Large intestine (tissue), 3 donors: ENCODE data around the gene DMXL1. TPM values are rescaled to one million over a fixed set of nuclear protein-coding genes. Genes with fewer than 3 reads are reported as not detected.

ENCODE experiments used
- DNase-seq, 2 donors: peaks; one replicate each; pipeline versions ENCODE4 v3.0.0 to v3.0.0-alpha.2; 2013
- H3K27ac ChIP-seq: one replicate; pipeline ENCODE4 v1.5.1; 2013; ENCODE audit warnings: low read length
- H3K27me3 ChIP-seq: 2 replicates; pipeline ENCODE4 v1.6.1; 2013; ENCODE audit warnings: low read length; ENCODE audit not compliant: control insufficient read depth, insufficient read depth
- H3K36me3 ChIP-seq: 2 replicates; pipeline ENCODE4 v1.6.1; 2013; ENCODE audit warnings: low read length; ENCODE audit not compliant: control insufficient read depth, insufficient read depth
- H3K4me1 ChIP-seq: one replicate; pipeline ENCODE4 v1.6.1; 2013; ENCODE audit warnings: low read length; ENCODE audit not compliant: control insufficient read depth, insufficient read depth
- H3K4me3 ChIP-seq: one replicate; pipeline ENCODE4 v1.5.1; 2013; ENCODE audit warnings: low read length
- H3K9me3 ChIP-seq: one replicate; pipeline ENCODE4 v1.6.1; 2013; ENCODE audit warnings: mild to moderate bottlenecking, low read depth, low read length, moderate library complexity; ENCODE audit not compliant: control insufficient read depth
- whole genome bisulfite sequencing: methylation state at CpG from one replicate; pipeline ENCODE4 v1.1.5; 2013; ENCODE audit warnings: low lambda C conversion rate; ENCODE audit not compliant: insufficient coverage; 5-methylcytosine and 5-hydroxymethylcytosine counted together
- polyA plus RNA-seq: library from polyadenylated mRNA; unstranded; fragments of 120-200 nt; gene quantifications from one replicate; pipeline ENCODE4 v1.2.1, GENCODE V29; 2013

Gene DMXL1
- polyA plus RNA-seq, 1 donor, result 27.7 TPM

GRCh38 chr5:119036101-119036762 is 34.7 kb upstream of the DMXL1 start:
- no peaks in the 10 kb centered on the region for H3K27me3 ChIP-seq
- H3K27ac ChIP-seq, result no peak overlapping the region
- H3K4me3 ChIP-seq, result no peak overlapping the region
- 40% methylated on average over 1 of the region's 8 CpGs for WGBS
- H3K9me3 ChIP-seq, result no peaks in the 10 kb centered on the region
- H3K4me1 ChIP-seq, result no peaks in the 10 kb centered on the region
- H3K36me3 ChIP-seq, result no peaks in the 10 kb centered on the region
- no peak for DNase-seq

- Histone ChIP-seq H3K4me1 (no peaks in the 10 kb centered on the region), H3K27me3 (no peaks in the 10 kb centered on the region), H3K9me3 (no peaks in the 10 kb centered on the region), H3K27ac (no peak overlapping the region), H3K4me3 (no peak overlapping the region), H3K36me3 (no peaks in the 10 kb centered on the region)
- DNase-seq, result no peak
- 100% methylated on average over 1 of the region's 16 CpGs for WGBS
These were observed 33.2 kb upstream of the DMXL1 start for GRCh38 chr5:119037496-119038215.

- no peaks in the 10 kb centered on the region for H3K36me3 ChIP-seq
- H3K4me3 ChIP-seq, result no peak overlapping the region
- H3K9me3 ChIP-seq, result no peaks in the 10 kb centered on the region
- H3K27me3 ChIP-seq, result no peaks in the 10 kb centered on the region
- no peak for DNase-seq
- no peak overlapping the region for H3K27ac ChIP-seq
- WGBS, result 100% methylated on average over 1 of the region's 2 CpGs
- H3K4me1 ChIP-seq, result peaks cover 5% of the 10 kb centered on the region
These were observed 22.6 kb upstream of the DMXL1 start for GRCh38 chr5:119048246-119048645.

GRCh38 chr5:119049824-119050449 is 20.9 kb upstream of the DMXL1 start:
- no peak overlapping the region for H3K4me3 ChIP-seq
- no peaks in the 10 kb centered on the region for H3K27me3 ChIP-seq
- WGBS, result 100% methylated on average over 1 of the region's 7 CpGs
- H3K9me3 ChIP-seq, result no peaks in the 10 kb centered on the region
- H3K4me1 ChIP-seq, result peaks cover 5% of the 10 kb centered on the region
- no peak overlapping the region for H3K27ac ChIP-seq
- no peaks in the 10 kb centered on the region for H3K36me3 ChIP-seq
- peak; percentile 29 to 43 for DNase-seq

- H3K36me3 ChIP-seq, result no peaks in the 10 kb centered on the region
- no peak overlapping the region for H3K27ac ChIP-seq
- no peak overlapping the region for H3K4me3 ChIP-seq
- H3K4me1 ChIP-seq, result peaks cover 5% of the 10 kb centered on the region
- H3K9me3 ChIP-seq, result no peaks in the 10 kb centered on the region
- 100% methylated on average over 1 of the region's 2 CpGs for WGBS
- no peaks in the 10 kb centered on the region for H3K27me3 ChIP-seq
- no peak for DNase-seq
These were observed 16.8 kb upstream of the DMXL1 start for GRCh38 chr5:119054101-119054500.

- no peaks in the 10 kb centered on the region for H3K36me3 ChIP-seq
- WGBS, result no CpG with 5 or more reads among the region's 2 CpGs
These were observed 15.6 kb upstream of the DMXL1 start for GRCh38 chr5:119055294-119055693.

GRCh38 chr5:119058979-119059529 is 11.8 kb upstream of the DMXL1 start:
- no peak for DNase-seq

More at GRCh38 chr5:119055294-119055693, 15.6 kb upstream of the DMXL1 start:
- Histone ChIP-seq H3K27ac (no peak overlapping the region), H3K27me3 (no peaks in the 10 kb centered on the region), H3K4me1 (no peaks in the 10 kb centered on the region), H3K4me3 (no peak overlapping the region), H3K9me3 (no peaks in the 10 kb centered on the region)
- DNase-seq, result no peak

GRCh38 chr5:119059740-119060255 is 11.1 kb upstream of the DMXL1 start:
- DNase-seq, result no peak
- H3K27me3 ChIP-seq, result no peaks in the 10 kb centered on the region
- H3K27ac ChIP-seq, result no peak overlapping the region
- no peaks in the 10 kb centered on the region for H3K4me1 ChIP-seq
- H3K9me3 ChIP-seq, result no peaks in the 10 kb centered on the region
- H3K4me3 ChIP-seq, result no peak overlapping the region
- H3K36me3 ChIP-seq, result no peaks in the 10 kb centered on the region

More at GRCh38 chr5:119058979-119059529, 11.8 kb upstream of the DMXL1 start:
- Histone ChIP-seq H3K36me3 (no peaks in the 10 kb centered on the region), H3K4me1 (no peaks in the 10 kb centered on the region), H3K27ac (no peak overlapping the region), H3K27me3 (no peaks in the 10 kb centered on the region), H3K4me3 (no peak overlapping the region), H3K9me3 (no peaks in the 10 kb centered on the region)

- no peaks in the 10 kb centered on the region for H3K4me1 ChIP-seq
- H3K36me3 ChIP-seq, result no peaks in the 10 kb centered on the region
- WGBS, result 44% methylated on average over 4 of the region's 5 CpGs
- H3K4me3 ChIP-seq, result no peak overlapping the region
- DNase-seq, result peak; percentile 26 to 68
- H3K27ac ChIP-seq, result no peak overlapping the region
- H3K27me3 ChIP-seq, result no peaks in the 10 kb centered on the region
- H3K9me3 ChIP-seq, result no peaks in the 10 kb centered on the region
These were observed 7.1 kb upstream of the DMXL1 start for GRCh38 chr5:119063579-119064379.

GRCh38 chr5:119067450-119067849 is 3.4 kb upstream of the DMXL1 start:
- Histone ChIP-seq H3K4me1 (peaks cover 5% of the 10 kb centered on the region), H3K27me3 (no peaks in the 10 kb centered on the region), H3K4me3 (no peak overlapping the region), H3K27ac (no peak overlapping the region), H3K9me3 (no peaks in the 10 kb centered on the region), H3K36me3 (no peaks in the 10 kb centered on the region)
- no peak for DNase-seq
- 100% methylated on average over 2 of the region's 4 CpGs for WGBS
